HG02840 (cell line): ENCODE measurements around the gene SIL1.

ENCODE experiments used
- ATAC-seq: cut with Tn5 transposase; IDR thresholded peaks from one replicate; pipeline ENCODE4 v1.9.1; 2021; ENCODE audit warnings: mild to moderate bottlenecking, moderate library complexity, moderate number of reproducible peaks; ENCODE audit not compliant: unreplicated experiment, low FRiP score

Gene SIL1

GRCh38 chr5:139147483-139148087, 50.6 kb downstream of the SIL1 start:
- no peak for ATAC-seq

DNA sequence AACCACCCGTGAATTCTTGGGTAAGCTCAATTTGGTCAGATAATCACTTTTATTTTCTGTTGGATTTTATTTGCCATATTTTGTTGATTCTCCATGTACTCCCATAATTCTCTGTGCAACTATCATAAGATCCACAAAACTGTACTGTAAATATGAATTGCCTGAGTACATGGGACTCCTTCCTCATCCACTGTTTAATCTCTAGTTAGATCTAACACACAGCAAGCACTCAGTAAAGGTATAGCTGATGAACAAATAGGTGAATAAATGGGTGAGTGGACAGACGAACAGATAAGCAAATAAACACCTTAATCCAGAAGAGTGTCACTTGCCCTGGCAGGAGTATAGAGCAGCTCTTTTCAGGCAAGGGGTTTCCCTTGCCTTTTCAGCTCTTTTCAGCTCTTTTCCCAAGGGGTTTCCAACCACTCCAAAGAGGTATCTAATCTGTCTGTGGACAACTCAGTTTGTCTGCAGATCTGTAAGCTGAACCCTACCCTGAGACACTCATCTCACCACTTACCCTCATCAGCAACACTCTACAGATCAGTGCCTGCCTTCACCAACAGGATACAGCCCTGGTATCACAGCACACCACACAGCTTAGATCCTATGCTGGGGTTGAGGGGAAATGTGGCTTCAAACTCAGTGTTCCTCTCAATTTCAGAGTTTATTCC, 51.2 kb downstream of the SIL1 start:
- ATAC-seq = no peak

GRCh38 chr5:139141446-139142204, 56.5 kb downstream of the SIL1 start:
- no peak for ATAC-seq

- no peak for ATAC-seq
Measured at GRCh38 chr5:139140591-139141071, 57.5 kb downstream of the SIL1 start.

GRCh38 chr5:139138809-139139208, 59.4 kb downstream of the SIL1 start:
- no peak for ATAC-seq

DNA sequence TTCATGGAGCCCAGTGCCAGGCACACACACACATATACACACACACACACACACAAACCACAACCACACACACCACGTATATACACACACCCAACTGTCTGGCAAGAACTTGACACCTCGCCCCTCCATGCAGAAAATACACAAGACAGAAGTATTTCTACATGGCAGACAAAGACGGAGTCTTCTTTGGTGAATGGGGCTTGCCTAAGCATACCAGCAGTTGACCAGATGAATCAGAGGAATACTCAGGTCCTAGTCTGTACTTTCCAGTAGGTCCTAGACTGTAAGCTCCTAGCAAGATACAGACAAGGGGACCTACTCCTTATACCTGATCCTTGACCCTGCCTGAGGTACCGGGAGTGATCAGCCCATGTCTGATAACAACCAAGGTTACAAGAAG, 60.1 kb downstream of the SIL1 start:
- no peak for ATAC-seq

DNA sequence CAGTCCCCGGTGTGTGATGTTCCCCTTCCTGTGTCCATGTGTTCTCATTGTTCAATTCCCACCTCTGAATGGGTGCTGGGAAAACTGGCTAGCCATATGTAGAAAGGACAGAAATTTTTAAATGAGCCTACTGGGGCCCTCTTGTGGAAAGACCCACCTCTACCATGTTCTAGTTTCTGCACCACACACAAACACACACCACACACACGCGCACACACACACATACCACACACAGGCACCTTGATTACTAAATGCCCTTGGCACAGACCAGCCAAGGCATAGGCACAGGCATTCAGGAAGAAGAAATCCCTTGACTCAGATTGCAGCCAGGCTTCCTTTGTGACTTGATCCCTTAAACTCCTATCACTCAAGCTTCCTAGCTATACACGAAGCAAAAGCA, 60.5 kb downstream of the SIL1 start:
- ATAC-seq = no peak

DNA sequence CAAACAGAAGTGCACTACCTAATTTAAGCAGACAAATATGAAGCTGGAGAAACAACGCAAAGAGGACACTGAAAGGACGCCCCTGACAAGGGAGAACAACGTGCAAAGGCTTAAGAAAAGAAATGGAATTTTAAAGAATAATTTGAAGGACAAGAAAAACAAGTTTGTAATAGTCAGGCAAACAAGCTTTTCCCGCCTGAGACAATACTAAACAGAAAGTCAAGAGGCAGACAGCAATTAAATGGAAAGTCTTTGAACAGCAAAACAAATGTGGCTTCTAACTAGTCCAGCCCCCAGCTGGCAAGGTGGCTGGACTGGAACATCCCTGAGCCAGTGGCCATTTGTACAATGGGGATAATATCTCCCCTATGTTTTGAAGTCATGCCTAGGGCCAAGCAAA, 63.3 kb downstream of the SIL1 start:
- ATAC-seq = no peak

GRCh38 chr5:139133282-139133681, 64.9 kb downstream of the SIL1 start:
- ATAC-seq = no peak

- ATAC-seq = no peak
Measured at GRCh38 chr5:139132515-139132914, 65.7 kb downstream of the SIL1 start.

GRCh38 chr5:139131921-139132432, 66.2 kb downstream of the SIL1 start:
- ATAC-seq = no peak

DNA sequence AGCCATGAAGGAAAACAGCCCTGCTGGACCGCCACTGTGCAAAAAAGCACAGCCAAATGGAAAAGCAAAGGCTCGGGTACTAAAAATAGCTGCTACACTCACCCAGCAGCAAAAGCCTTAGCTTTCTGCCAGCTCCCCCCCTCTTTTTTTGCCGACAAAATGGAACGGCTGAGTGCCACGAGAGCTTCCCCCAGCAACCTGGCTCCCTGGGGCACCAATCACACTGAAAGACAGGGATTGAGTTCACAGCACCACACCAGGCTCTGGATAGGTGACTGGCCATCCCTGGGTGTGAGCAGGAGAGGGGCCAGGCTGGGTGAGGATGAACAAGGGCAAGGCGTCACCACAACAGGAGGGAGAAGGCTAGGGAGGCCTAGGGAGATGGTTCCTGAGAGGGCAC, 66.7 kb downstream of the SIL1 start:
- no peak for ATAC-seq

GRCh38 chr5:139131062-139131461, 67.1 kb downstream of the SIL1 start:
- no peak for ATAC-seq

DNA sequence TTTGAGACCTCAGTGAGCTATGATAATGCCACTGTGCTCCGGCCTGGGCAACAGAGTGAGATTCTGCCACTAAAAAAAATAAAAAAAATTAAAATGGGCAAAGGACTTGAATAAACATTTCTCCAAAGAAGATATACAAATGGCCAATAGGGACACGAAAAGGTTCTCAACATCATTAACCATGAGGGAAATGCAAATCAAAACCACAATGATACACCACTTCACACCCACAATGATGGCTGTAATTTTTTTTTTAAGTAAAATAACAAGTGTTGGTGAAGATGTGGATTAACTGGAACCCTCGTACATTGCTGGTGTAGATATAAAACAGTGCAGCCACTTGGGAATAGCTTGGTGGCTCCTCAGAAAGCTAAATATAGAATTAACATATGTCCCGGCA, 68.0 kb downstream of the SIL1 start:
- no peak for ATAC-seq

- ATAC-seq = no peak
Measured at GRCh38 chr5:139126711-139127111, 71.5 kb downstream of the SIL1 start.

GRCh38 chr5:139125991-139126390, 72.2 kb downstream of the SIL1 start:
- no peak for ATAC-seq

DNA sequence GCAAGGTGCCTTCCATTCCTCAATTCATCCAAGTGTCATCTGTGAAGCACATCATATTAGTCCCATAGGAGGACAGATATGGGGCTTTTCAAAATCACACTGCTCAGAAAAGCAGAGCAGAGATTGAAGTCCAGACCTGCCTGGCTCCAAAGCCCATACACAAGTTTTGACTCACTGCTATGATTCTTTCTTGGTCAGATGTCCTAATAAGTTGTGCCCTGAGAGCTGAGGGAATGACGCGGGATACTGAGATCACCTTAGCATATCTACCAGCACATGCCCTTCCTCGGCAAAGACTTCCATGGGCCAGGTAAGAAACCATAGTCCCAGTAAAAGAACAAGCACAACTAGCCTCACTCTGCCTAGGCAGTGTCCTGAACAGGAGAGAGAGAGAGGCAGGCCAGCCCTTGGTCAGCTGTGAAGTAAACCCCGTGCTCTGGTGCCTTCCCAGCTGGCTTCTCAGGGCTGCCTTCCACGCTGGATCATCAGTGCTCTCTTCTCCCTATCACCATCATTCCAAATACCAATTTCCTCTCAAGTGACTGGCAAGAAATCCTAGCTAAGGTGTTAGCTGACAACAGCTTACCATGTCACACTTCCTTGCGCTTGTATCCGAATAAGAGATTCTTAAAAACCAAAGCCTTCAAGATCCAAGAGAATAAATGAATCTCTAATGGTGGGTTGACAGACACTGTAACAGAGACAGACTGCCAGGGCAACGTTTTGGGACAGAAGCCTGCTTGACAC, 73.2 kb downstream of the SIL1 start:
- ATAC-seq = no peak

DNA sequence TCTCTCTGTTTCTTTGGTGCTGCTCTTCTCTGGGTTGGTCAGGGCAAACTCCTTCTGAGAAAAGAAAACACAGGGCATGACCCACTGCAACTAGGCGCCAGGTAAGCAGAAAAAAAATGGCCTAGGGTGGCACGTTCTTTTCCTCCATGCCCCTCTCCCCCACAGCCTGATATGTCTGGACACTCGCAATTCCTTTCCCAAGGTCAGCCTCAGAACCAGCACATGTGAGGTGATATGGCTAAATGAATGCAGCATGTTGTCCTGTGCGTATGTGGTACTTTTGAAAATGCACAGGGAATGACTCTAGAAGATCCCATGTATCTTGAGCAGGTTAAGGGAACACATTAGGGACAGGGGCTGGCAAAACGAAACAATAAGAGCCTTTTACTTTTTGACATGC, 77.0 kb downstream of the SIL1 start:
- ATAC-seq = no peak

DNA sequence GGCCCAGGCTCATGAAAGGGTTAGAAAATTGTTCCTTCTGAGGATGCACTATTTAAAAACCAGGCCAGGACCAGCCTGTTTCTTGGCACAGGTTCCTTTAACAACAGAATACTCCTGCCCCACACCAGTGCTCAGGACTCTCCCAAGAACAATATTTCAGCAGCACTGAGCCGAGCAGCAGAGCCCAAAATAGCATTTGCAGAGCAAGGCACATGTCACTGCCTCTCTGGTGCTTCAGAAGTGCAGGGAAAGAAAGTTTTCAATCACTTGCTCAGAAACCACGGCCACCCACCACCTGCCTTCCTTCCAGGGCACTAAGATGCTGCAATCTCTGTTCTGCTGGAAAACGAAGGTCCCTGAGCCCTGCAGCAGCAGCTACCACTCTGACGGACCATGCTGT, 77.6 kb downstream of the SIL1 start:
- no peak for ATAC-seq

DNA sequence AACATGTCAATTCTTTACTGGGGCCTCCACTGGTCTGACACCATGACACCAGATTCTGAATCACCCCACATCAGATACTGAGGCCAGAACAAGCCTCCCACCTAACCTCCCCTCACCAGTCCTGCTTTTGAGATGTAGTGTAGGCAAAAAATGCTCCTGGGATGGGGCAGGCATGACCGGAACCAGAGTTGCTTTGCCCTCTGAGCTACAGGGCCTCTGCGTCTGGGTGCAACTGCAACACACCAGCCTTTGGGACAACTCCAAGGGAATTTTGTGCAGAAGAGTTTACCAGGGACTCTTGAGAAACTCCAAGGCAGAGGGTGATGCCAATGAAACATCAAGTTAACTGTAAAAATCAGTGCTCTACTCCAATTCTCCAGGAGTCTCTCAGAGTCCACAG, 79.4 kb downstream of the SIL1 start:
- no peak for ATAC-seq
